HL-60 (cell line): ENCODE measurements around the gene PTK7.
"Not testable (repeated sequence)": the region's sequence is repeated elsewhere in the genome, so short reads cannot be mapped to it uniquely, and the experiment has no call there.

ENCODE experiments used
- DNase-seq, 2 experiments: peaks; one replicate each; pipeline ENCODE4 v3.0.0-alpha.2; 2010 to 2020; ENCODE audit warnings: low read depth in 1 of 2, low spot score in 1 of 2
- H3K27ac ChIP-seq: fragments of 250-450 bp; sonication (Bioruptor Pico); replicated peaks from 2 replicates; pipeline ENCODE4 v1.5.1; 2020; ENCODE audit warnings: mild to moderate bottlenecking, moderate library complexity
- H3K27me3 ChIP-seq: fragments of 250-450 bp; sonication (Bioruptor Pico); 2 replicates; pipeline ENCODE4 v1.5.1; 2021; ENCODE audit warnings: mild to moderate bottlenecking, moderate library complexity; ENCODE audit not compliant: insufficient read depth, poor library complexity, severe bottlenecking
- H3K4me3 ChIP-seq: replicated peaks from 2 replicates; pipeline ENCODE4 v1.5.1; 2011; ENCODE audit warnings: mild to moderate bottlenecking, control low read depth, low read length; ENCODE audit not compliant: insufficient read depth
- CTCF ChIP-seq: IDR thresholded peaks from one replicate; pipeline ENCODE4 v1.5.1; 2011; ENCODE audit warnings: low read length, control low read depth, inconsistent platforms; ENCODE audit not compliant: insufficient read depth
- GABPA ChIP-seq: IDR thresholded peaks from 2 replicates; pipeline ENCODE4 v1.6.1; 2012; ENCODE audit warnings: low read depth
- POLR2AphosphoS5 ChIP-seq: IDR thresholded peaks from 2 replicates; pipeline ENCODE4 v1.6.1; 2012; ENCODE audit warnings: low read depth
- REST ChIP-seq: IDR thresholded peaks from 2 replicates; pipeline ENCODE4 v1.6.1; 2012; ENCODE audit warnings: low read depth; ENCODE audit not compliant: insufficient replicate concordance
- SPI1 ChIP-seq: IDR thresholded peaks from 2 replicates; pipeline ENCODE4 v1.6.1; 2012; ENCODE audit warnings: low read depth, mild to moderate bottlenecking, borderline replicate concordance

The PTK7 gene

GRCh38 chr6:43138267-43138666 is 62.2 kb downstream of the PTK7 start:
- Histone ChIP-seq H3K27ac (no peak overlapping the region), H3K4me3 (no peak overlapping the region), H3K27me3 (no peaks in the 10 kb centered on the region)
- DNase-seq: no peak
- TF ChIP-seq SPI1: no peak

- H3K4me3 ChIP-seq, H3K27me3 ChIP-seq, H3K27ac ChIP-seq: not testable (repeated sequence)
Observed at GRCh38 chr6:43139973-43140372, 63.9 kb downstream of the PTK7 start.

GRCh38 chr6:43141644-43142043 is 65.5 kb downstream of the PTK7 start:
- DNase-seq: no peak
- no peak overlapping the region for H3K27ac ChIP-seq
- no peaks in the 10 kb centered on the region for H3K27me3 ChIP-seq
- no peak for TF ChIP-seq REST
- TF ChIP-seq GABPA: no peak
- TF ChIP-seq POLR2AphosphoS5: no peak
- TF ChIP-seq SPI1: no peak
- no peak for TF ChIP-seq CTCF
- H3K4me3 ChIP-seq: no peak overlapping the region

More at GRCh38 chr6:43139973-43140372, 63.9 kb downstream of the PTK7 start:
- not testable (repeated sequence) for DNase-seq

- Histone ChIP-seq H3K27me3 (no peaks in the 10 kb centered on the region), H3K4me3 (no peak overlapping the region), H3K27ac (no peak overlapping the region)
- DNase-seq: no peak
- TF ChIP-seq SPI1: no peak
- TF ChIP-seq POLR2AphosphoS5: no peak
- TF ChIP-seq REST: no peak
- no peak for TF ChIP-seq GABPA
- no peak for TF ChIP-seq CTCF
Observed at GRCh38 chr6:43142101-43142500, 66.0 kb downstream of the PTK7 start.

GRCh38 chr6:43143235-43144128 is 67.4 kb downstream of the PTK7 start:
- no peak overlapping the region for H3K4me3 ChIP-seq
- no peak overlapping the region for H3K27ac ChIP-seq
- TF ChIP-seq REST (no peak), CTCF (peak; percentile 96)
- peak; percentile 57 to 68 for DNase-seq
- no peaks in the 10 kb centered on the region for H3K27me3 ChIP-seq
